HK-2 (cell line): Measurements from ENCODE around the gene FAM107B.
"Not testable (repeated sequence)": the region's sequence is repeated elsewhere in the genome, so short reads cannot be mapped to it uniquely, and the experiment has no call there.

ENCODE experiments used
- DNase-seq: peaks from one replicate; pipeline ENCODE4 v3.0.0-alpha.2; 2018; ENCODE audit not compliant: unreplicated experiment

Gene FAM107B

DNA sequence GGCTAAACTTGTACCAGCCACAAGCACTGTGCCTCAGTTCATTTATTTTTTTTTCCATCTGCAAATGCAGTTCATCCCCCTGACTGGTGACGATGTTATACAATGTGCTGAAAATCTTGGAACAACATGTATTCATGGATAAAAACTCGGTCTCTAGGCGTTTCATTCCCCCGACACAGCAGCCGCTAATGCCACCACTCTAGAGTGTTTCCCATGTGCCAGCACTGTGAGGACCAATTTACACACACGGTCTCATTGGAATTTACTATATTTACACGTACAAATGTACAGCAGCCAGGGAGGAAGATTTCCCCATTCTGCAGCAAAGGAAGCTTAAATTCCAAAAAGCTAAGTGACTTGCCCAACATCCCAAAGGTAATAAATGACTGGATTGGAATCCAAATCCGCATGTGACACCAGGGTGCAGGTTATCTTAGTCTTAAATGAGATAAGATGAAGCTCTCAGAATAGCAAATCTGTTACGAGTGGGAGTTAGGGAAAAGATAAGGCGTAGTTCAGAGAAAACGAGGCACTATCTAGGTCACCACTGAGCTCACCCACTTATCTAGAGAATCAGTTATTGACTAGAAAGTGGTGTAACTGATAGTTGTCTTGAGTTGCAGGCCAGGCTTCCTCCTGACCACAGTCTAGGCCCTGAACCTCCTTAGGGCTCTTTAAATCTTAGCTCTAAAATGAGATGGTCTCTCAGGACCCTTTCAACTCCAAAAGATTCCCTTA is 36.7 kb downstream of the FAM107B start:
- no peak for DNase-seq

- DNase-seq = no peak
Observed at GRCh38 chr10:14736600-14737081, 38.1 kb downstream of the FAM107B start.

DNA sequence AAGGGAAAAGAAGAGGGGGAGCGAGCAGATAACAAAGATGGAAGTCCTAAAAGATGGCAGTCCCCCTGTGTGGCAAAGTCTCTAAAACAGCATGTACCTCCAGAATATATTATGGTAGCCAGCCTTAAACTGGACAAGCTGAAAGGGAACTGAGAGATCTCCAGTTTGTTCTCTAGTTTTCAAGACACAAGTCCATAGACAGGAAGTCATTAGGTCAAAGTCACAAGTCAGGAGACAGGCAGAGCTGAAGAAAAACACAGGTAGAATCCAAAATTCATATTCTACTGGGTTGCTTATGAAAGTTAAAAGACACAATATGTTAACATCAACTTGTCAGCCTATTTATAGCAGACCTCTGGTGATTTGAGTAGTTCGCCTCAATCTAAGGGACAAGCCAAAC is 38.7 kb downstream of the FAM107B start:
- DNase-seq = no peak

DNA sequence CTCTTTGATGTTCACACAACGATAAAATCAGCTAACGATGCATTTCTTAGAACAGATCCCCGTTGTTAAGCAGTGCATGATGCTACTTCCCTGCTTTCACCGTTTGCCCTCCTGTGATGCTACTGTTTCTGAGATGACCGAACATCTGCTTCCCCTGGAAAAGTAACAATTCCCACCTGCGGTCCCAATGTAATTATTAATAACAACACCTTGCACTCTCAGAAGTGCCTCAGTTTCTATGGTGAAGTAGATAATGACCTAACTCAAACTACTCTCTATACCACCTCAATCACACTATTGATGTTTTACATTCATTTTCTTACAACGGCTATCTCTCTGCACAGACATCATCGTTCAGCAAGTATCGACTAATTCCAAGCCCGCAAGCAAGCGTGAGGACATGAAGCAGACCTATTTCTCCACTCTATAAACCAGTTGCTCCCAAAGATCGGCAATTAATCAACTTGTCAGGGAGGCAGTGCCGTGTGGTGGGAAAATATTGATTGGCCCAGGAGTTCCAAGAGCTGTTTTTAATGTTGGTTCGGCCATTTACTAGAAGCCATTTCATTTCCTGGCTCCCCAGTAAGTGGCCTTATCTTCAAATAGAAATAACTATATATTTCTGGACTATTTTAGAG is 42.7 kb downstream of the FAM107B start:
- no peak for DNase-seq

- DNase-seq = no peak
Observed at GRCh38 chr10:14728346-14728745, 46.4 kb downstream of the FAM107B start.

- no peak for DNase-seq
Observed at GRCh38 chr10:14727924-14728323, 46.8 kb downstream of the FAM107B start.

- no peak for DNase-seq
Observed at GRCh38 chr10:14727465-14727864, 47.2 kb downstream of the FAM107B start.

- no peak for DNase-seq
Observed at GRCh38 chr10:14724931-14725330, 49.8 kb downstream of the FAM107B start.

GRCh38 chr10:14723052-14723689 is 51.5 kb downstream of the FAM107B start:
- no peak for DNase-seq

- DNase-seq = no peak
Observed at GRCh38 chr10:14717552-14717951, 57.1 kb downstream of the FAM107B start.

GRCh38 chr10:14712991-14713424 is 61.7 kb downstream of the FAM107B start:
- no peak for DNase-seq

- not testable (repeated sequence) for DNase-seq
Observed at GRCh38 chr10:14709344-14709743, 65.4 kb downstream of the FAM107B start.

DNA sequence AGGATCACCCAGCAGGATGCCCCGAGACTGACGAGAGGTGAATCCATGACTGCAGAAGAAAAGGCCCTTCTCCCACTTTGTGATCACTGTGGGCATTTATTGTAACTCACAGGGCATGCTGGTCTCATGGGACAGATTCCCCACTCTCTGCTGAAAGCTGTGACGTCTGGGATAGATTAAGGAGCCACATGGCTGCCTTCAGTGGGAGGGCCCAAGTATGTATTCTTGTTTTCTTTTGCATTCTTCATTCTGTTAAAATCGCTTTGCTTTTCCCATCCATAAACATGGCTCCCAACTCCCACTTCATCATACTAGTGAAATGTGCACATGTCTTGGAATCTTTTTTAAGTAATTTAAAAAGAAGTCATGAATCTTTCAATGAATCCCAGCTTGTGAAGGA is 67.2 kb downstream of the FAM107B start:
- DNase-seq = no peak

GRCh38 chr10:14705548-14706230 is 69.0 kb downstream of the FAM107B start:
- no peak for DNase-seq

- no peak for DNase-seq
Observed at GRCh38 chr10:14703631-14704001, 71.1 kb downstream of the FAM107B start.

- no peak for DNase-seq
Observed at GRCh38 chr10:14701466-14701865, 73.2 kb downstream of the FAM107B start.

DNA sequence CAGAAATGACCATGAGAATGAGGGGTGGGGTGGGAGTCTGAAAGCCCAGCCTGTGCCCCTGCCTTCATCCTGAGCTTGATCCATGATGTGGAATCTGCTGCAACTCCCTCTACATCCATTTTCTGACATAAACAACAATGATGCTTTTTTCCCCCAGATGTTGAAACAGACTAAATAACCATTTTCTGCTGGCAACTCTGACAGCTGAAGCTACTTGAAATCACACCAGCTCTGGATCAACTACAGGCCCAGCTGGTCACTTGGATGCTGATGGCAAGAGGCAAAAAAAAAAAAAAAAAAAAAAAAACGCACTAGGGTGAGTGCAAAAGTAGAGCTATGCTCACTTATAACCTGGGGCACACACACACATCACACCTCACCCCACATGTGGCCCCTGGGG is 74.2 kb downstream of the FAM107B start:
- no peak for DNase-seq

DNA sequence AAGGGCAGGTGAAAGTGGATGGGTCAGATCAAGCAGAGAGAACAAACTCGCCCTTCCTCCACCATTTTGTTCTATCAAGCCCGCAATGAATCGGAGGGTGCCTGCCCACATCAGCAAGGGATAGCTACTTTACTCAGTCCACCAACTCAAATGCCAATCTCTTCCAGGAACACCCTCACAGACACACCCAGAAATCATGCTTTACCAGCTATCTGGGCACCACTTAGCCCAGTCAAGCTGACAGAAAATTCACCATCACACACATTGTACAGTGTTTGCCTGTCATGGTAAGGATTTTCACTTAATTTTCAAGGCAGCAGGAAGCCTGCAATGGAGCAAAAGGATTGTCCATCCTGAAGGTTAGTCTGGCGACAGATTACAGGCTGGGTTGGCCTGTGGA is 75.2 kb downstream of the FAM107B start:
- no peak for DNase-seq

DNA sequence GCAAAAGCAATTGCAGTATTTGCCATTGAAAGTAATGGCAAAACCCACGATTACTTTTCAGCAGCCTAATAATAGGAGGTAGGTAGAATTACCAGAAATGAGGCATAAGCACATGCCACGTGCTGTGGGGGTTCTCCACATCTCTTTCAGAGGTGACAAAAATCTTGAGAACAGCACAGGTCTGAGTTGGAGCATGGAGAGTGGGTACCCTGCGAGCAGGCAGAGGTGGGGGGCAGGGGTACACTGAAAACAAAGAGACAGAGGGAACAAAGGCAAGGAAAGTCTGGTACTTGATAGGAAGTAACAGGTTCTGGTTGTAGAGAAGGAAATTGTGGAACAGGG is 75.9 kb downstream of the FAM107B start:
- no peak for DNase-seq

DNA sequence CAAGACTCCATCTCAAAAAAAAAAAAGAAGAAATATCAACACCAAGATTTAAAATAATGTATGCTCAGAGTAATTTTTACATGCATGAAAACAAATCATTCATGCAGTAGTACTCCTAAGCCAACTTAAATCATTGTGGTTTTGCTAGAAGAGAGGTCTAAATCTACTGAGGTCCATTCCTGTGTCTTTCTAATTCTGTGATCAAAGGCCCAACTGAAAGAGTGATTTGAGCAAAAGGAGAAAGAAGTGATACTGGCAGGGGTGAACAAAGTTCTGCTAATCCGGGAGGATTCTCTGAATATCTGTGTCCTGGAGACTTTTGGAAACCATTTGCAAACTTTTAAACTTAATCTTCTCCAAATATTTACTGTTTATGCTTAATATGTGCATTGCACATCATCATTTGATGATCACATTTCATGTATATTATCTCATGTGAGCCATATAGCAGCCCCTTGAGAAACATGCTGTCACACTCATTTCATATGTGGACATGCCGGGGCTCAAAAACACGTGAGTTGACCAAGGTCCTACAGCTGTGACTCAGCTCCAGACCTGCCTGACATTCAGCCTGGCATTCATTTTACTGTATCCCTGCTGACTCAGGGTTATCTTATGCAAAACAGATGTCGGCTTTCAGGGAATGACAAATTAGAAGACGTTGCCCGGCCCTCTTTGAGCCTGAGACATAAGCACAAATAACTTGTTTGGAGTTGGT is 76.4 kb downstream of the FAM107B start:
- no peak for DNase-seq

DNA sequence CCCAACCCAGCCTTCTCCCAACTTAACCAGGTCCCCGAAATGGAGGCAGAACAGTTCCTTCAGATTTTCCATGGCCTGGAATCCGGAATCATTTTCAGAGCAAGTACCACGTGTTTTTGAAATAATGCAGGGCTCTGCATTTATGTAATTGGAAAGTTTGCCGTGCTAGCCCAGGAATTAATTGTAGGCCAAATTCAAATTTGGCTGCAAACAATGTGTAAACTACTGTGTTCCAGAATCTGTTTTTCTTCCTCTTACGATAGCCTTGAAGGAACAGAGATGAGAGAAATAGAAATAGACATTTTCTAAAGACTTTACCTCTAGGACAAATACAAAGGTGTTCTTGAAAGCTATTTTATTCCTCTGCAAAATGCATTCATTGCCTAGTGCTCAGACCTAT is 77.4 kb downstream of the FAM107B start:
- DNase-seq = no peak

DNA sequence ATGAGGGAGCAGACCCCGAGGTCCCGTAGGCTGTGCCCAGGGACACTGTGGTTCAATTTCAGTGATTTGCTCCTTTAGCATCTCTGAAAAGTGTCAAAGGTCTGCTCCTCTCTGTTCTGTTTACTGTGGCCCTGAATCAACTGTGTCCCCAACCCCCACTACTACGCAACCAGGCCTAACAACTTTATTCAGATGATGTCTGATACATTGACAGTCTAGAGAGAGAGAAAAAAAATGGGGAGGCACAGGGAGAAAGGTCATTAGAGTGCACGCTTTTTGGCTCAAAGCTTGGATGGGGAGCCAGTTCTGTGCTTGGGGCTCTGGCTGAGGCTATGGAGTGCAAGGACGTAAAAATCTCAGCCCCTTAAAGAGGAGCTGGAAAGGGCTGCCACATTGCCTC is 77.9 kb downstream of the FAM107B start:
- DNase-seq = no peak
